Stomach (tissue), 9 donors: ENCODE data around the gene TMEM88. TPM values are rescaled to one million over a fixed set of nuclear protein-coding genes. Genes with fewer than 3 reads are reported as not detected.

Experiments
- DNase-seq, 2 donors: peaks; one replicate each; pipeline versions ENCODE4 v3.0.0 to v3.0.0-alpha.2; 2013 to 2019
- H3K27ac ChIP-seq, 5 donors: fragments of 200-600 bp in 4 of 5; sonication (generic) in 4 of 5; one replicate each; pipeline ENCODE4 v1.5.1; 2013 to 2019; ENCODE audit warnings: mild to moderate bottlenecking in 1 of 5, moderate library complexity in 1 of 5
- H3K27me3 ChIP-seq, 3 donors: fragments of 200-600 bp; sonication (generic); one replicate each; pipeline ENCODE4 v1.5.1; 2017 to 2019; ENCODE audit warnings: mixed run types in 1 of 3
- H3K36me3 ChIP-seq, 4 donors: fragments of 200-600 bp; sonication (generic); 1 replicate in 3 of 4; 2 replicates in 1 of 4; pipeline ENCODE4 v1.5.1; 2016 to 2019
- H3K4me1 ChIP-seq, 4 donors: fragments of 200-600 bp; sonication (generic); one replicate each; pipeline ENCODE4 v1.5.1; 2016 to 2019
- H3K4me3 ChIP-seq, 4 donors: fragments of 200-600 bp; sonication (generic) in 3 of 4; one replicate each; pipeline ENCODE4 v1.5.1; 2016 to 2019; ENCODE audit warnings: mild to moderate bottlenecking in 1 of 4
- H3K9me3 ChIP-seq, 4 donors: fragments of 200-600 bp; sonication (generic); one replicate each; pipeline ENCODE4 v1.5.1; 2016 to 2019
- CTCF ChIP-seq, 7 experiments: fragments of 450-650 bp in 4 of 7; fragments of 200-600 bp in 3 of 7; sonication (generic) in 3 of 7; IDR thresholded peaks; one replicate each; pipeline ENCODE4 v1.5.1; 2016 to 2019; ENCODE audit warnings: antibody characterized with exemption in 7 of 7, control low read depth in 2 of 7, mild to moderate bottlenecking in 1 of 7
- EP300 ChIP-seq: sonication (generic); formaldehyde crosslinking; IDR thresholded peaks from one replicate; pipeline ENCODE4 v1.6.1; 2017; ENCODE audit warnings: antibody characterized with exemption
- POLR2A ChIP-seq, 4 donors: fragments of 450-650 bp; IDR thresholded peaks; one replicate each; pipeline ENCODE4 v1.6.1; 2016; ENCODE audit warnings: antibody characterized with exemption in 4 of 4, control low read depth in 2 of 4, mild to moderate bottlenecking in 1 of 4, moderate library complexity in 1 of 4
- POLR2AphosphoS5 ChIP-seq, 3 donors: sonication (generic); formaldehyde crosslinking; IDR thresholded peaks; one replicate each; pipeline ENCODE4 v1.6.1; 2016; ENCODE audit warnings: antibody characterized with exemption in 3 of 3
- WGBS, 5 donors: extraction: QIAGEN DNeasy Blood & Tissue Kit in 3 of 5; methylation state at CpG; one replicate each; pipeline versions ENCODE4 v1.1.5 to v1.1.7; 2013 to 2018; 5-methylcytosine and 5-hydroxymethylcytosine counted together
- intact Hi-C: fragments of 100-400 bp; cut with DNase I; formaldehyde crosslinking; loops from one replicate; pipeline ENCODE4 v1.15.1; 2023; ENCODE audit warnings: low total_unique reads
- polyA plus RNA-seq, 3 donors: library from polyadenylated mRNA; stranded (reverse); fragments of 200-250 nt; gene quantifications; one replicate each; pipeline ENCODE4 v1.2.3, GENCODE V29; 2013
- total RNA-seq, 5 donors: library from RNA; depleted of rRNA; stranded (reverse); fragments of >200 nt; gene quantifications; one replicate each; pipeline versions ENCODE4 v1.1.0 to v1.2.3, GENCODE V29; 2014 to 2016
- donor health status: healthy with polysubstance abuse.
- donor health status: Bipolar disorder and iron deficiency.
- donor health status: healthy.

Gene TMEM88
- total and polyA plus RNA-seq, 8 donors: 1.8 to 36.0 (median 10.4) TPM; not detected in 2

- Histone ChIP-seq H3K9me3 (no peaks in the 10 kb centered on the region), H3K27me3 (no peaks in the 10 kb centered on the region), H3K4me3 (peak overlapping the region in 1 of 4 donors; percentile 66), H3K36me3 (peaks cover 60 to 68% (median 66%) of the 10 kb centered on the region in 4 donors), H3K27ac (peak overlapping the region in 1 of 5 donors; percentile 34), H3K4me1 (peaks cover 19 to 44% (median 41%) of the 10 kb centered on the region in 4 donors)
- DNase-seq: peak in 1 of 2 donors; percentile 17
- WGBS, 5 donors: 83 to 93% (median 86%) methylated on average over 10 to 34 of the region's 34 CpGs
- intact Hi-C loops: no loop called here
- no peak for TF ChIP-seq CTCF (IDR thresholded peaks at IDR 0.05)
- no peak for TF ChIP-seq POLR2AphosphoS5 (IDR thresholded peaks at IDR 0.05)
- no peak for TF ChIP-seq POLR2A (IDR thresholded peaks at IDR 0.05)
- no peak for TF ChIP-seq EP300
Observed at GRCh38 chr17:7846765-7847661, 7.9 kb upstream of the TMEM88 start.

GRCh38 chr17:7848131-7848579 is 6.7 kb upstream of the TMEM88 start:
- peaks cover 22 to 49% (median 38%) of the 10 kb centered on the region in 4 donors for H3K4me1 ChIP-seq
- no peak overlapping the region for H3K27ac ChIP-seq
- no peaks in the 10 kb centered on the region for H3K9me3 ChIP-seq
- intact Hi-C loops: no loop called here
- H3K36me3 ChIP-seq: peaks cover 70 to 80% (median 78%) of the 10 kb centered on the region in 4 donors
- TF ChIP-seq EP300: no peak
- TF ChIP-seq POLR2A (IDR thresholded peaks at IDR 0.05): no peak
- TF ChIP-seq CTCF (IDR thresholded peaks at IDR 0.05): no peak
- TF ChIP-seq POLR2AphosphoS5 (IDR thresholded peaks at IDR 0.05): no peak
- 79 to 88% (median 85%) methylated on average over 14 to 20 of the region's 20 CpGs for WGBS, 5 donors
- H3K27me3 ChIP-seq: no peaks in the 10 kb centered on the region
- peak in 1 of 2 donors; percentile 3 for DNase-seq
- H3K4me3 ChIP-seq: no peak overlapping the region

GRCh38 chr17:7848739-7849129 is 6.1 kb upstream of the TMEM88 start:
- DNase-seq: peak in 1 of 2 donors; percentile 5
- Histone ChIP-seq H3K27me3 (no peaks in the 10 kb centered on the region), H3K4me3 (peak overlapping the region in 1 of 4 donors; percentile 2), H3K27ac (peak overlapping the region in 1 of 5 donors; percentile 27), H3K4me1 (peaks cover 22 to 49% (median 36%) of the 10 kb centered on the region in 4 donors), H3K36me3 (peaks cover 76 to 86% (median 84%) of the 10 kb centered on the region in 4 donors), H3K9me3 (no peaks in the 10 kb centered on the region)
- intact Hi-C loops: no loop called here
- WGBS, 5 donors: 92 to 96% (median 93%) methylated on average over 18 to 21 of the region's 21 CpGs
- TF ChIP-seq POLR2A (IDR thresholded peaks at IDR 0.05) (no peak), EP300 (no peak), POLR2AphosphoS5 (IDR thresholded peaks at IDR 0.05) (no peak), CTCF (IDR thresholded peaks at IDR 0.05) (no peak)

- DNase-seq: peak in 1 of 2 donors; percentile 9
- H3K27me3 ChIP-seq: no peaks in the 10 kb centered on the region
Observed at GRCh38 chr17:7849130-7849750, 5.6 kb upstream of the TMEM88 start.

More at GRCh38 chr17:7849130-7849750, 5.6 kb upstream of the TMEM88 start:
- Histone ChIP-seq H3K9me3 (no peaks in the 10 kb centered on the region), H3K4me1 (peaks cover 22 to 53% (median 34%) of the 10 kb centered on the region in 4 donors), H3K27ac (peak overlapping the region in 1 of 5 donors; percentile 27), H3K36me3 (peaks cover 80 to 91% (median 87%) of the 10 kb centered on the region in 4 donors), H3K4me3 (peak overlapping the region in 1 of 4 donors; percentile 2)
- WGBS, 5 donors: 81 to 91% (median 88%) methylated on average over 24 to 35 of the region's 35 CpGs
- TF ChIP-seq CTCF (IDR thresholded peaks at IDR 0.05): no peak
- no peak for TF ChIP-seq POLR2A (IDR thresholded peaks at IDR 0.05)
- TF ChIP-seq POLR2AphosphoS5 (IDR thresholded peaks at IDR 0.05): no peak
- TF ChIP-seq EP300: no peak
- intact Hi-C loops: no loop called here
